SU-DHL-6 (cell line): ENCODE data around the gene GSTO2.

Experiments used
- EZH2phosphoT487 ChIP-seq: fragments of 200-600 bp; sonication (generic), shearing (Covaris generic); conservative IDR thresholded peaks from 2 replicates; pipeline ENCODE4 v1.6.1; 2018; ENCODE audit warnings: mild to moderate bottlenecking, antibody characterized with exemption, low read length, moderate library complexity, mixed read lengths
- TF ChIP-seq, protein P1 (sequence below): fragments of 200-600 bp; sonication (generic); IDR thresholded peaks from one replicate; pipeline ENCODE4 v1.5.1; 2017; ENCODE audit warnings: antibody characterized with exemption, mild to moderate bottlenecking, low read length, moderate library complexity; ENCODE audit not compliant: insufficient read depth, poor library complexity, severe bottlenecking

DNA sequence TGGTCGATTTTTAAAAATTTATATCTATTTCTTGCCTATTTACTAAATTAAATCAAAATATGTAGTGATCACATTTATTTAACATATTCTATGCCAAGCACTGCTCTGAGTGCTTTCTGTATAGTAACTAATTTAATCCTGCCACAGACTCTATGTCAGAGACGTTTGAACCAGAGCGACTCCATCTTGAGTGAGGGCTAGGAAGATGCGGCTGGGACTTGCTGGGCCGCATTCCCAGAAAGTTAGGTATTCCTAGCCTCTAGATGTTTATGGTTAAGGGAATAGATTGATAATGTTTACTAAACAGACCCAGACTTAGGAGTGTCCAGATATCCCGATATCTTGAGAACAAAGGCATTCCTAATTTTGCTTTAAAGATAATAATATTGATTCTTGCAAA lies 17.5 kb upstream of the GSTO2 start:
- TF ChIP-seq, protein P1, sequence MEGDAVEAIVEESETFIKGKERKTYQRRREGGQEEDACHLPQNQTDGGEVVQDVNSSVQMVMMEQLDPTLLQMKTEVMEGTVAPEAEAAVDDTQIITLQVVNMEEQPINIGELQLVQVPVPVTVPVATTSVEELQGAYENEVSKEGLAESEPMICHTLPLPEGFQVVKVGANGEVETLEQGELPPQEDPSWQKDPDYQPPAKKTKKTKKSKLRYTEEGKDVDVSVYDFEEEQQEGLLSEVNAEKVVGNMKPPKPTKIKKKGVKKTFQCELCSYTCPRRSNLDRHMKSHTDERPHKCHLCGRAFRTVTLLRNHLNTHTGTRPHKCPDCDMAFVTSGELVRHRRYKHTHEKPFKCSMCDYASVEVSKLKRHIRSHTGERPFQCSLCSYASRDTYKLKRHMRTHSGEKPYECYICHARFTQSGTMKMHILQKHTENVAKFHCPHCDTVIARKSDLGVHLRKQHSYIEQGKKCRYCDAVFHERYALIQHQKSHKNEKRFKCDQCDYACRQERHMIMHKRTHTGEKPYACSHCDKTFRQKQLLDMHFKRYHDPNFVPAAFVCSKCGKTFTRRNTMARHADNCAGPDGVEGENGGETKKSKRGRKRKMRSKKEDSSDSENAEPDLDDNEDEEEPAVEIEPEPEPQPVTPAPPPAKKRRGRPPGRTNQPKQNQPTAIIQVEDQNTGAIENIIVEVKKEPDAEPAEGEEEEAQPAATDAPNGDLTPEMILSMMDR, result no peak
- no peak for TF ChIP-seq EZH2phosphoT487
